Activated B cell treated with CpG ODN at 0.5 μM for 24 hours (primary cell): ENCODE measurements around the gene LYZL1. TPM values are rescaled to one million over a fixed set of nuclear protein-coding genes. Genes with fewer than 3 reads are reported as not detected.

ENCODE experiments used
- ATAC-seq: fragments of 200-7000 bp; cut with Tn5 transposase; one replicate; pipeline ENCODE4 v1.10.0; 2021; ENCODE audit warnings: low read depth, mild to moderate bottlenecking, moderate library complexity
- CTCF ChIA-PET: fragments of 350-600 bp; sonication (Branson Sonifier 250); formaldehyde crosslinking; loops from one replicate; lab custom pipeline; 2021; ENCODE audit warnings: antibody characterized with exemption; lab: Charles Lee
- POLR2A ChIA-PET: fragments of 350-600 bp; sonication (Branson Sonifier 250); formaldehyde crosslinking; loops from one replicate; lab custom pipeline; 2021; ENCODE audit warnings: antibody characterized with exemption; lab: Charles Lee
- DNase-seq: peaks from one replicate; pipeline ENCODE4 v3.0.0; 2022
- H3K27ac Mint-ChIP-seq: one replicate; pipeline ENCODE4 v1.8.0; 2020; ENCODE audit warnings: mixed read lengths
- H3K27me3 Mint-ChIP-seq: one replicate; pipeline ENCODE4 v1.8.0; 2021; ENCODE audit warnings: mixed read lengths
- H3K36me3 Mint-ChIP-seq: one replicate; pipeline ENCODE4 v1.8.0; 2021; ENCODE audit warnings: low read depth, mixed read lengths
- H3K4me1 Mint-ChIP-seq: one replicate; pipeline ENCODE4 v1.8.0; 2021; ENCODE audit warnings: mixed read lengths
- H3K4me3 Mint-ChIP-seq: one replicate; pipeline ENCODE4 v1.8.0; 2020; ENCODE audit warnings: mild to moderate bottlenecking, mixed read lengths
- H3K9me3 Mint-ChIP-seq: one replicate; pipeline ENCODE4 v1.8.0; 2020; ENCODE audit warnings: mixed read lengths
- CTCF ChIP-seq: fragments of 200-600 bp; IDR thresholded peaks from one replicate; pipeline ENCODE4 v1.8.0; 2022; ENCODE audit warnings: antibody characterized with exemption, mild to moderate bottlenecking
- intact Hi-C: fragments of 100-400 bp; cut with micrococcal nuclease; formaldehyde crosslinking; loops from one replicate; pipeline ENCODE4 v1.15.1; 2024
- total RNA-seq: library from RNA; stranded (reverse); gene quantifications from 2 replicates; pipeline ENCODE4 v1.2.3, GENCODE V29; 2022

Gene LYZL1
- total RNA-seq, 1 donor from 2014 or later: not detected

GRCh38 chr10:29254123-29255046 is 34.5 kb upstream of the LYZL1 start:
- no peaks in the 10 kb centered on the region for H3K9me3 Mint-ChIP-seq
- intact Hi-C loops: no loop called here
- DNase-seq (no peak), ATAC-seq (no peak)
- ChIA-PET POLR2A (no interaction called here), CTCF (no interaction called here)
- no peaks in the 10 kb centered on the region for H3K36me3 Mint-ChIP-seq
- H3K27ac Mint-ChIP-seq: no peak overlapping the region
- H3K4me3 Mint-ChIP-seq: no peak overlapping the region
- H3K4me1 Mint-ChIP-seq: no peaks in the 10 kb centered on the region
- peaks cover 8% of the 10 kb centered on the region for H3K27me3 Mint-ChIP-seq
- TF ChIP-seq CTCF: no peak

GRCh38 chr10:29255104-29255503 is 33.8 kb upstream of the LYZL1 start:
- ChIA-PET CTCF (no interaction called here), POLR2A (no interaction called here)
- intact Hi-C loops: no loop called here
- H3K27me3 Mint-ChIP-seq: peaks cover 8% of the 10 kb centered on the region
- H3K4me3 Mint-ChIP-seq: no peak overlapping the region
- no peaks in the 10 kb centered on the region for H3K9me3 Mint-ChIP-seq
- TF ChIP-seq CTCF: no peak
- H3K27ac Mint-ChIP-seq: no peak overlapping the region
- no peaks in the 10 kb centered on the region for H3K4me1 Mint-ChIP-seq
- H3K36me3 Mint-ChIP-seq: no peaks in the 10 kb centered on the region
- ATAC-seq (no peak), DNase-seq (no peak)

GRCh38 chr10:29256019-29256418 is 32.9 kb upstream of the LYZL1 start:
- ChIA-PET CTCF (no interaction called here), POLR2A (no interaction called here)
- ATAC-seq: no peak
- H3K9me3 Mint-ChIP-seq: no peaks in the 10 kb centered on the region
- no peaks in the 10 kb centered on the region for H3K36me3 Mint-ChIP-seq
- DNase-seq: no peak
- H3K4me3 Mint-ChIP-seq: no peak overlapping the region
- no peaks in the 10 kb centered on the region for H3K4me1 Mint-ChIP-seq
- H3K27ac Mint-ChIP-seq: no peak overlapping the region
- no peak for TF ChIP-seq CTCF
- intact Hi-C loops: no loop called here
- peaks cover 8% of the 10 kb centered on the region for H3K27me3 Mint-ChIP-seq

DNA sequence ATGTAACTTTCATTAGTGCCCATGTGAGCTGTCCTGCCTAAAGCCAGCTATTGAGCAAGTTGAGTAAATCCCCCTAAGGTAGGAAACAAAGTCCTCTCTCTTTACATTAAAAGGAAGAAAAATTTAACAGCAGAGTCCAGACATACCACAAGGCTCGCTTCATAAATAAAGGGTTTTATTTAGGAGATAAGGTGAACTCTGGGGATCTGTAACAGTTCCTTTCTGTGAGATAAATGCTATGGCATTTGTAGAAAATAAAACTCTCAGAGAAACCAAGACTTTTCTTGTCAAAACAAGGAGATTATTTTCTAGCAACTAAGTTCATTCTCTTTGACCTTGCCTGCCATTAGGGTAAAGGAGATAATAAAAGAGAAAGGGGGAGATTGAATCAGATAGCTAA is 32.3 kb upstream of the LYZL1 start:
- Mint-ChIP-seq H3K4me3 (no peak overlapping the region), H3K27ac (no peak overlapping the region), H3K36me3 (no peaks in the 10 kb centered on the region), H3K27me3 (peaks cover 10% of the 10 kb centered on the region), H3K9me3 (no peaks in the 10 kb centered on the region), H3K4me1 (no peaks in the 10 kb centered on the region)
- intact Hi-C loops: no loop called here
- DNase-seq: no peak
- no peak for TF ChIP-seq CTCF
- no peak for ATAC-seq
- ChIA-PET POLR2A (no interaction called here), CTCF (no interaction called here)

- DNase-seq: no peak
- no peak for ATAC-seq
- TF ChIP-seq CTCF: no peak
- peaks cover 11% of the 10 kb centered on the region for H3K27me3 Mint-ChIP-seq
- H3K4me3 Mint-ChIP-seq: no peak overlapping the region
- ChIA-PET POLR2A (no interaction called here), CTCF (no interaction called here)
- H3K27ac Mint-ChIP-seq: no peak overlapping the region
- no peaks in the 10 kb centered on the region for H3K36me3 Mint-ChIP-seq
- H3K9me3 Mint-ChIP-seq: no peaks in the 10 kb centered on the region
- no peaks in the 10 kb centered on the region for H3K4me1 Mint-ChIP-seq
- intact Hi-C loops: no loop called here
These were observed 31.6 kb upstream of the LYZL1 start for GRCh38 chr10:29257106-29257783.
